ENCODE measurements around the gene ERG. TPM values are rescaled to one million over a fixed set of nuclear protein-coding genes. Genes with fewer than 3 reads are reported as not detected.

ERG gene
- total RNA-seq, 1 experiment from 2014 or later = 0.11 TPM

GRCh38 chr21:38376235-38376634 is 122.0 kb downstream of the ERG start:
- no peaks in the 10 kb centered on the region for H3K27me3 Mint-ChIP-seq (ENCODE audit: low read depth)
- TF ChIP-seq, protein P1, sequence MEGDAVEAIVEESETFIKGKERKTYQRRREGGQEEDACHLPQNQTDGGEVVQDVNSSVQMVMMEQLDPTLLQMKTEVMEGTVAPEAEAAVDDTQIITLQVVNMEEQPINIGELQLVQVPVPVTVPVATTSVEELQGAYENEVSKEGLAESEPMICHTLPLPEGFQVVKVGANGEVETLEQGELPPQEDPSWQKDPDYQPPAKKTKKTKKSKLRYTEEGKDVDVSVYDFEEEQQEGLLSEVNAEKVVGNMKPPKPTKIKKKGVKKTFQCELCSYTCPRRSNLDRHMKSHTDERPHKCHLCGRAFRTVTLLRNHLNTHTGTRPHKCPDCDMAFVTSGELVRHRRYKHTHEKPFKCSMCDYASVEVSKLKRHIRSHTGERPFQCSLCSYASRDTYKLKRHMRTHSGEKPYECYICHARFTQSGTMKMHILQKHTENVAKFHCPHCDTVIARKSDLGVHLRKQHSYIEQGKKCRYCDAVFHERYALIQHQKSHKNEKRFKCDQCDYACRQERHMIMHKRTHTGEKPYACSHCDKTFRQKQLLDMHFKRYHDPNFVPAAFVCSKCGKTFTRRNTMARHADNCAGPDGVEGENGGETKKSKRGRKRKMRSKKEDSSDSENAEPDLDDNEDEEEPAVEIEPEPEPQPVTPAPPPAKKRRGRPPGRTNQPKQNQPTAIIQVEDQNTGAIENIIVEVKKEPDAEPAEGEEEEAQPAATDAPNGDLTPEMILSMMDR (conservative IDR thresholded peaks at IDR 0.05) = no peak

More at GRCh38 chr21:38376235-38376634, 122.0 kb downstream of the ERG start:
- peaks cover 6 to 11% (median 8%) of the 10 kb centered on the region in 3 experiments; a peak in 5 of 7 replicates for H3K36me3 Mint-ChIP-seq (ENCODE audit: insufficient read depth in 1 of 3, low read depth in 3 of 3)
- Histone ChIP-seq H3K4me1 (ENCODE audit: insufficient read depth, low read length) (no peaks in the 10 kb centered on the region), H3K23ac (ENCODE audit: insufficient read length, low read depth, low read length) (no peak overlapping the region), H3K27me3 (ENCODE audit: insufficient read depth, low read length) (no peaks in the 10 kb centered on the region), H3K79me2 (ENCODE audit: insufficient read depth, low read length) (no peaks in the 10 kb centered on the region), H3K56ac (ENCODE audit: insufficient read length, low read depth, low read length) (no peak overlapping the region), H4K5ac (ENCODE audit: insufficient read length, low read depth, low read length) (no peak overlapping the region), H2BK20ac (ENCODE audit: low read depth, low read length, poor library complexity, severe bottlenecking) (no peak overlapping the region), H4K8ac (replicated peaks; ENCODE audit: insufficient read length, low read depth, low read length) (no peak overlapping the region), H3K23me2 (ENCODE audit: insufficient read length, low read depth, low read length, poor library complexity, severe bottlenecking) (no peaks in the 10 kb centered on the region), H2BK15ac (ENCODE audit: low read depth, low read length) (no peak overlapping the region), H4K20me1 (ENCODE audit: control insufficient read depth, insufficient read depth, insufficient read length) (no peaks in the 10 kb centered on the region), H3T11ph (ENCODE audit: low read length) (no peak overlapping the region), H4K91ac (ENCODE audit: insufficient read length, low read depth, low read length) (no peak overlapping the region), H3K18ac (ENCODE audit: insufficient read length, low read depth, low read length) (no peak overlapping the region), H2AFZ (ENCODE audit: low read length) (no peak overlapping the region), H2BK12ac (ENCODE audit: insufficient read length, low read depth, low read length) (no peak overlapping the region), H3K14ac (ENCODE audit: insufficient read depth, low read length) (no peak overlapping the region), H2AK5ac (ENCODE audit: insufficient read length, low read length) (no peak overlapping the region), H2BK5ac (ENCODE audit: insufficient read length, low read length) (no peak overlapping the region), H3K27ac (ENCODE audit: insufficient read length, low read depth, low read length) (no peak overlapping the region), H3K79me1 (ENCODE audit: insufficient read depth, low read depth, low read length, poor library complexity, severe bottlenecking) (no peaks in the 10 kb centered on the region), H3K9ac (ENCODE audit: extremely low read depth, insufficient read length, low read length) (no peak overlapping the region), H2BK120ac (ENCODE audit: low read depth, low read length, poor library complexity, severe bottlenecking) (no peak overlapping the region), H3K4me2 (ENCODE audit: insufficient read depth, insufficient read length, low read length) (no peak overlapping the region), H3K9me3 (ENCODE audit: control insufficient read depth, low read depth, low read length) (no peaks in the 10 kb centered on the region), H3K4ac (ENCODE audit: low read depth, low read length) (no peak overlapping the region)
- no CpG with 5 or more reads among the region's 11 CpGs for WGBS (ENCODE audit: extremely low coverage, insufficient read length, low lambda C conversion rate)
- no peak overlapping the region for H3K4me3 Mint-ChIP-seq
- H3K27ac Mint-ChIP-seq = no peak overlapping the region
- peaks cover 9 to 14% of the 10 kb centered on the region in 2 experiments for H3K9me3 Mint-ChIP-seq
- no peak for DNase-seq
- H3K4me1 Mint-ChIP-seq = peaks cover 0 to 2% of the 10 kb centered on the region in 2 experiments; a peak in 1 of 4 replicates

Data from H9 (cell line).